Panc1 (cell line): ENCODE results near the gene DUSP15.

Experiments
- POLR2AphosphoS5 ChIP-seq: IDR thresholded peaks from 2 replicates; pipeline ENCODE4 v1.6.1; 2012; ENCODE audit warnings: mild to moderate bottlenecking, low read depth, low read length, moderate library complexity
- SIN3A ChIP-seq: IDR thresholded peaks from 2 replicates; pipeline ENCODE4 v1.6.1; 2012; ENCODE audit warnings: low read depth, mild to moderate bottlenecking, low read length, moderate library complexity, borderline replicate concordance; ENCODE audit not compliant: insufficient read depth
- TF ChIP-seq, protein P1 (sequence below), 2 experiments: IDR thresholded peaks; 2 replicates each; pipeline ENCODE4 v1.6.1; 2011 to 2012; ENCODE audit warnings: low read depth in 2 of 2, control low read depth in 1 of 2, low read length in 1 of 2, mild to moderate bottlenecking in 1 of 2, moderate library complexity in 1 of 2; ENCODE audit not compliant: insufficient read depth in 1 of 2
- TF ChIP-seq, protein P2 (sequence below): fragments of 450-650 bp; IDR thresholded peaks from 2 replicates; pipeline ENCODE4 v1.5.1; 2017; ENCODE audit warnings: mild to moderate bottlenecking

GRCh38 chr20:31859266-31859997 lies 10.9 kb downstream of the DUSP15 start:
- TF ChIP-seq, protein P1, sequence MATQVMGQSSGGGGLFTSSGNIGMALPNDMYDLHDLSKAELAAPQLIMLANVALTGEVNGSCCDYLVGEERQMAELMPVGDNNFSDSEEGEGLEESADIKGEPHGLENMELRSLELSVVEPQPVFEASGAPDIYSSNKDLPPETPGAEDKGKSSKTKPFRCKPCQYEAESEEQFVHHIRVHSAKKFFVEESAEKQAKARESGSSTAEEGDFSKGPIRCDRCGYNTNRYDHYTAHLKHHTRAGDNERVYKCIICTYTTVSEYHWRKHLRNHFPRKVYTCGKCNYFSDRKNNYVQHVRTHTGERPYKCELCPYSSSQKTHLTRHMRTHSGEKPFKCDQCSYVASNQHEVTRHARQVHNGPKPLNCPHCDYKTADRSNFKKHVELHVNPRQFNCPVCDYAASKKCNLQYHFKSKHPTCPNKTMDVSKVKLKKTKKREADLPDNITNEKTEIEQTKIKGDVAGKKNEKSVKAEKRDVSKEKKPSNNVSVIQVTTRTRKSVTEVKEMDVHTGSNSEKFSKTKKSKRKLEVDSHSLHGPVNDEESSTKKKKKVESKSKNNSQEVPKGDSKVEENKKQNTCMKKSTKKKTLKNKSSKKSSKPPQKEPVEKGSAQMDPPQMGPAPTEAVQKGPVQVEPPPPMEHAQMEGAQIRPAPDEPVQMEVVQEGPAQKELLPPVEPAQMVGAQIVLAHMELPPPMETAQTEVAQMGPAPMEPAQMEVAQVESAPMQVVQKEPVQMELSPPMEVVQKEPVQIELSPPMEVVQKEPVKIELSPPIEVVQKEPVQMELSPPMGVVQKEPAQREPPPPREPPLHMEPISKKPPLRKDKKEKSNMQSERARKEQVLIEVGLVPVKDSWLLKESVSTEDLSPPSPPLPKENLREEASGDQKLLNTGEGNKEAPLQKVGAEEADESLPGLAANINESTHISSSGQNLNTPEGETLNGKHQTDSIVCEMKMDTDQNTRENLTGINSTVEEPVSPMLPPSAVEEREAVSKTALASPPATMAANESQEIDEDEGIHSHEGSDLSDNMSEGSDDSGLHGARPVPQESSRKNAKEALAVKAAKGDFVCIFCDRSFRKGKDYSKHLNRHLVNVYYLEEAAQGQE (IDR thresholded peaks at IDR 0.05; ENCODE audit: insufficient read depth in 1 of 2, low read depth in 2 of 2, low read length in 1 of 2): no peak
- TF ChIP-seq, protein P2, sequence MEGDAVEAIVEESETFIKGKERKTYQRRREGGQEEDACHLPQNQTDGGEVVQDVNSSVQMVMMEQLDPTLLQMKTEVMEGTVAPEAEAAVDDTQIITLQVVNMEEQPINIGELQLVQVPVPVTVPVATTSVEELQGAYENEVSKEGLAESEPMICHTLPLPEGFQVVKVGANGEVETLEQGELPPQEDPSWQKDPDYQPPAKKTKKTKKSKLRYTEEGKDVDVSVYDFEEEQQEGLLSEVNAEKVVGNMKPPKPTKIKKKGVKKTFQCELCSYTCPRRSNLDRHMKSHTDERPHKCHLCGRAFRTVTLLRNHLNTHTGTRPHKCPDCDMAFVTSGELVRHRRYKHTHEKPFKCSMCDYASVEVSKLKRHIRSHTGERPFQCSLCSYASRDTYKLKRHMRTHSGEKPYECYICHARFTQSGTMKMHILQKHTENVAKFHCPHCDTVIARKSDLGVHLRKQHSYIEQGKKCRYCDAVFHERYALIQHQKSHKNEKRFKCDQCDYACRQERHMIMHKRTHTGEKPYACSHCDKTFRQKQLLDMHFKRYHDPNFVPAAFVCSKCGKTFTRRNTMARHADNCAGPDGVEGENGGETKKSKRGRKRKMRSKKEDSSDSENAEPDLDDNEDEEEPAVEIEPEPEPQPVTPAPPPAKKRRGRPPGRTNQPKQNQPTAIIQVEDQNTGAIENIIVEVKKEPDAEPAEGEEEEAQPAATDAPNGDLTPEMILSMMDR: no peak
- TF ChIP-seq POLR2AphosphoS5 (no peak), SIN3A (no peak)
